T47D (cell line): ENCODE data around the gene OVOL1.

ENCODE experiments used
- DNase-seq, 2 experiments: peaks; one replicate each; pipeline versions ENCODE4 v3.0.0 to v3.0.0-alpha.2; 2011 to 2012; ENCODE audit warnings: low read depth in 1 of 2, low spot score in 1 of 2
- JUND ChIP-seq: IDR thresholded peaks from 2 replicates; pipeline ENCODE4 v1.6.1; 2012; ENCODE audit warnings: low read depth
- in situ Hi-C: cut with HindIII; loops from 2 replicates; pipeline ENCODE4 v1.10.0; 2016; ENCODE audit warnings: low sequenced_read_pairs, low pct_unique_long_range_greater_than_20kb

Gene OVOL1

DNA sequence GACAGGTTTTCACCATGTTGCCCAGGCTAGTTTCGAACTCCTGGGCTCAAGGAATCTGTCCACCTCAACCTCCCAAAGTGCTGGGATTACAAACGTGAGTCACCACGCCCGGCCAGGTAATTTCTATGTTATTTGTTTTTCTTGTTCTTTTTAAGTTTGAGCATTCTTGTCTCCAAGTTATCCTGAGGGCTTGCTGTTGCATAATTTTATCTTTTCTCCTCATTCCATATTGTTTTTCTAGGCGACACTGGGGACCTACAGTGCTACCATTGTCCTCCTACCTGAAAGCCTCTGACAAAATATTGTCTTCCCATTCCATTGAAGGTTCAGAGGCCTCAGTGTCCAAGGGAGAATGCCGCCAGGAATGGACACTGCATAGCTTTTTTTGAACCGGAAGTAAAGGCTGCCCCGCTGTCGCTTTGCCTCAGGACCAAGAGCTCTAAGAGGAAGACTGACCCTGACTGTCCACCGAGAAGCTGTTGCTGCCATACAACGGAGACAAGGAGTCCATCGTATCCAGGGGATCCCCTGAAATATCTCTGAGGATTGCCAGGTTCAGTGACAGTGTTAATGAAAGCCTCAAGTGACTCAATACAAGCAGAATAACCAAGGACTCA is 15.8 kb upstream of the OVOL1 start:
- no peak for DNase-seq
- TF ChIP-seq JUND, result no peak
- in situ Hi-C loops, result no loop called here

DNA sequence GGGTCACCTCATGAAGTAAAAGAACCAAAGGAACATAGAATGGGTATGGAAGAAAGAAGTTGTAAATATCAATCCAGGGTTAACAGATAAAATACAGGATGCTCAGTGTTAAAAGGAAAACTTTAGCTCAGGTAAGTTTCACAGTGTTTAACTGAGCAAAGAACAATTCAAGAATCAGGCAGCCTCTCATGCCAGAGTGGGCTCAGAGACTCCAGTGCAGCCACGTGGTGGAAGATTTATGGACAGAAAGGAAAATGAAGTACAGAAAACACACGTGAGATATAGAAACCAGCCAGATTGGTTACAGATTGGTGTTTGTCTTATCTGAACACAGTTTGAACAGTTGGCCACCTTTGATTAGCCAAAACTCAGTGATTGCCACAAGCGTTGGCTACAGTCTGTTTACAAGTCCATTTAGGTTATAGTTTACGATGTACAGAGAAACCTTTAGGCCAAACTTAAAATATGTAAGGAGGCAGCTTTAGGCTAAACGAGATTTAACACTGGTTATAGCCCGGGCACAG is 15.2 kb upstream of the OVOL1 start:
- TF ChIP-seq JUND, result no peak
- in situ Hi-C loops, result no loop called here
- no peak for DNase-seq

DNA sequence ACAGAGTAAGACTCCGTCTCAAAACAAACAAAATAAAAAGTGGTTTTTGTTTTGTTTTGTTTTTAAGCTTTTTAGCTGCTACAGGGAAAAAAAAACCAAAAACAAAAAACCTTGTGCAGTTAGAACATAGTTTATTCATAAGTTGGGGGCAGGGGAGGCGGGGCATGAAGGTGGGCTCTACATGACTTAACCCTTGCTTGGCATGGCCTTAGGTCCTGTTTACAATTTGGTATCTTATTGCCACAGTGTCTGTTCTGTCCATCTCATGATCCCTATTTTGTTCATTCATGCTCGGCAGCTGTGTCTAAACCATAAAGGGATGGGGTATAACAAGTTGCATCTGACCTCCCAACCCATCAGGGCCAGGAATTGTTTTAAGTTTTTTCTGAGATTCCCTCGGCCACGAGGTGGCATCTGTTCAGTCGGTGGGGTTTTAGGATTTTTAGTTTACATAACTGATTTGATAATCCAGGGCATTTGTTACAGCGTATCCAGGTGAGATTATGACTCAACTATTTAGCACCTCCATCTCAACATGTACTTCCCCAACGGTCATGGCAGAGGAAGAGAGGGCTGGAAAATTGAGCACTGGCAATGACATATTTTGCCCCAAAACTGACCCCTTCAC is 13.0 kb upstream of the OVOL1 start:
- no peak for DNase-seq
- in situ Hi-C loops, result no loop called here
- TF ChIP-seq JUND, result no peak

DNA sequence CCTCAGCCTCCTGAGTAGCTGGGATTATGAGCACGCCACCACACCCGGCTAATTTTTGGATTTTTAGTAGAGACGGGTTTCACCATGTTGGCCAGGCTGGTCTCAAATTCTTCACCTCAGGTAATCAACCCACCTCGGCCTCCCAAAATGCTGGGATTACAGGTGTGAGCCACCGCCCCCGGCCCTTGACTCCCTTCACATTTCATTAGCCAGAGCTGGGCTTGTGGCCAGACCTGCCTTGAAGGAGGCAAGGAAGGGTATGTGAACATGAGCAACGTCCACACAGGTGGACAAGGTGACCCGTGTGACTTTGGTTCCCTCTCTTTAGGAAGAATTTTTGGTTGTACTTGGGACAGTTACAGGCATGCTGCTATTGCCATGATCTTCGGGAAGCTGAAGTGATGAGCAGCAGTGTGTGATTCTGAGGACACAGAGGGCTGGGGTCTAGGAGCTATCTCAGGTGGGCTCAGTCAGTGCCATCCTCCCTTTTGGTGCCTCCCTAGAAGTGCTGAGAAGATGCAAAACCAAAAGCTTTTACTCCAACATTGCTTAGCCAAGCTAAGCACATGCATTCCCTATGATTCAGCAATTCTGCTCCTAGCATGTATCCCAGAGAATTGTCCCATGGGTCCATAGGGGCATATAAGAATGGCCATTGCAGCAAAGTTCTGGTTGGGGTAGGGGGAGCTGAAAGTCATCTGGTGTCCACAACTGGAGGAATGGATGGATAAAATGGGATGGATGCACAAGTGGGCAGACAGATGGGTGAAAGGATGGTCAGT is 12.1 kb upstream of the OVOL1 start:
- in situ Hi-C loops, result no loop called here
- DNase-seq, result no peak
- no peak for TF ChIP-seq JUND

DNA sequence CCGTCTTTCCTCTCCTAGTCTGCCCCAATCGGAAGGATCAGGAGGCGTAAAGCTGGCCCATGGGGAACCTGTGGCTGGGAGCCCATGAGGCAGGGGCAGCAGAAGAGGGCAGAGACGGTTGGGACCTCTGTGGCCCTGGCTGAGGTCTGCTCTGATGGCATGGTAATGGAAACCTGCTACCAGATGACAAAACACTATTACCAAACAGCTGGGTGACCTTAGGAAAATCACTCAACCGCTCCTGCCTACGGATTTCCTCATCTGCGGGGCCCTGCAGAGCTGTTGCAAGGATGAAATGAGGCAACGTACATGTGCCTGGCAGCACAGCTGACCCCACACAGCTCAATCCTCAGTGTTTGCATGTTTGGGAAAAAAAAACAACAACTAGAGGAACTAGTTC is 10.7 kb upstream of the OVOL1 start:
- no peak for DNase-seq
- no peak for TF ChIP-seq JUND
- in situ Hi-C loops, result no loop called here

DNA sequence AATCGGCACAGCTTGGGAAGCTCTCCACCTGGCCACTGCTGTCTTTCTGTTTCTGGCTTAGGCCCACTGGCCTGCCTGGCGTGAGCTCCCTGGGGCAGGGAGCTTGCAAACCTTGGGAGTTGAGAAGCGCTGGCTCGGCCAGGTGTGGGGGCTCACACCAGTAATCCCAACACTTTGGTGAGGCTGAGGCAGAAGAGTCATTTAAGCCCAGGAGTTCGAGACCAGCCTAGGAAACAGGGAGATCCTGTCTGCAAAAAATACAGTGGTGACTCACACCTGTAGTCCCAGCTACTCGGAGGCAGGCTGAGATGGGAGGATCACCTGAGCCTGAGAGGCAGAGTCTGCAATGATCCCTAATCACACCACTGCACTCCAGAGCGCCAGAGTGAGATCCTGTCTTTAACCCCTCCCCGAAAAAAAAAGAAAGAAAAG is 10.1 kb upstream of the OVOL1 start:
- no peak for TF ChIP-seq JUND
- in situ Hi-C loops, result no loop called here
- DNase-seq, result no peak

DNA sequence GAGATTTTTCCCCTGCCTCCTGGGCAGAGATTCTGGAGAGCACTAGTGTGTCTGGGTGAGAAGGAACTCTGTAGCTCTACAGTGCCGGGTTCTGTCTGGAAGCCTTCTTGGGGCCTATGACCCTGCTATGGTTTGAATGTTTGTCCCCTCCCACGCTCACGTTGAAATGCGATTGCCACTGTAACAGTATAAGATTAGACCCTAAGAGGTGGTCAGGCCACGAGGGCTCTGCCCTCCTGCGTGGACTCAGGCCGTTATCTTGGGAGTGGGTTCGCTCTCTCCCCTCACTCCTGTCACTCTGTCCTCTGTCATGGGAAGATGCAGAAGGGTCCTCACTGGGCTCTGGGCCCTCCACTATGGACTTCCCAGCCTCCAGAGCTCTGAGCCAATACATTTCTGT is 9.6 kb upstream of the OVOL1 start:
- in situ Hi-C loops, result no loop called here
- DNase-seq, result no peak
- TF ChIP-seq JUND, result no peak

DNA sequence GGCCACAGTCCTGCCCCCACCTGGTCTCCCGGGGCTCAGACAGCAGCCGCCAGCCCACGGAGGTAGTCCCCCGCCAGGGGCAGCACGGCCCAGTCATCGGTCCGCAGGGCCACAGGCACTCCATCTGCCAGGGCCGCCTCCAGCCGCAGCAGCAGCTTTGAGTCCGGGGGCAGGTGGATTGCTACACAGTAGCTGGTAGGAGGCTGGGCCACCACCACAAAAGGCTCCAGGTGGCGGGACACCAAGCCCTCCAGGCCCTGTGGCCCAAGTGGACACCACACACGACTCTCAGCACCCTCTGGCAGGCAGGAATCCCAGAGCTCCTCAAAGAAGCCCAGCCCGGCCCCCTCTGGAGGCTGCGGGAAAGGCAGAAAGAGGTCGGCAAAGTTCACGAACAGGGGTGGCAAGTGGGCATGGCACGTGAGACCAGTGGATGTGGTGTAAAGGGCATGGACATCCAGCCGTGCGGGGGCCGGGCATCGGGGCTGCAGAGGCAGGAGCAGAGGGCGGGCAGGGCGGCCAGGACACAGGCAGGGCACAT is 9.0 kb upstream of the OVOL1 start:
- TF ChIP-seq JUND, result no peak
- no peak for DNase-seq
- in situ Hi-C loops, result no loop called here

DNA sequence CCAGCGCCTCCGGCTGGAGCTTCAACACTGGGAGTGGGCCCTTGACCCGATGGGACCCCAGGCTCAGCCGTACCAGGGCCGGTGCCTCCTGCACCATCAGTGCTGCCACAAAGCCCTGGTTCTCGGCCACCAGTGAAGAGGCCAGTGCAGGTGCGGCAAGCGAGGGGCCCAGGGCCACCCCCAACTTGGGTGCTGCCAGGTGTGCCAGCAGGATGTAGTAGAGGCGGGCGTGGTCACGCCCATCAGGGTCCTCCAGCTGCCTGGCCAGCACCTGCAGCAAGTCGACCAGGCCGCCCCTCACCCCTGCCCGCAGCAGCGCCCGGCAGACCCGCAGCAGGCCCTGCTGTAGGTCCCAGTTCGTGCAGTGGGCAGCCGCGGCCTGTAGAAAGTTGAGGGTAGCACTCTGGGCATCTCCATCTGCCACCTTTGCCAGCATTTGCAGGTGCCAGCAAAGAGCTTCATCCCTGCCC is 8.4 kb upstream of the OVOL1 start:
- no peak for TF ChIP-seq JUND
- no peak for DNase-seq
- in situ Hi-C loops, result no loop called here

DNA sequence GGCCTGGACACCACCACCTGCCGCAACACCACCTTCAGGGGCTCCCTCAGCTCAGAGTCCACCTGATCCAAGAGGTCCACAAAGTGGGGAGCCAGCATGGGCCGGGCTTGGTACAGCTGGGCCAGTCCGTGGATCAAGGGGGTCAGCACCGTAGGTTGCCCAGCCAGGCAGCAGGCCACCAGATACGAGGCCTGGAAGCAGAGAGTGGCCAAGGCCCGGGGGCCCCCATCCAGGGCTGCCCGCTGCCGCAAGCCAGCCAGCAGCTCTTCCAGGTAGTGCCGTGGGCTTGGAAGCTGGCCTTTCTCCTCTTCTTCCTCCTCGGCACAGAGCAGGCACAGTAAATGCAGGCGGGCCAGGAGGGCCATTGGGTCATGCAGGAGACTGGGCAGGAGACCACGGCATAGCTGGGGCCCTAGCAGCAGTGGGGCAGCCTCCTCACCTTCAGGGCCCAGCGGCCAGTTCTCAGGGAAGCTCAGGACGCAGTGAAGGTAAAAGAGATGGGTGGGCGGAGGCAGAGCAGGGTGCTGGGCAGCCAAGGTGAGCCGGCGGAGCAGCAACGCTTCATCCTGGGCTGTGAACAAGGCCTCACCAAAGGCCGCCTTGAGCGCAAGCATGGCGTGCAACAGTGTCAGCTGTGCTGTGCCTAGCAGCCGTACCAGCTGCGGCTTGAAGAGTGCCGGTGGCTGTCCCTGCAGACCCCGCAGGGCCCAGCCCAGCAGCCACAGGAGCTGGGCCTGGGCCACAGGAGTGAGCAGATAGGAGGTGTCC is 7.8 kb upstream of the OVOL1 start:
- in situ Hi-C loops, result no loop called here
- no peak for DNase-seq
- no peak for TF ChIP-seq JUND

DNA sequence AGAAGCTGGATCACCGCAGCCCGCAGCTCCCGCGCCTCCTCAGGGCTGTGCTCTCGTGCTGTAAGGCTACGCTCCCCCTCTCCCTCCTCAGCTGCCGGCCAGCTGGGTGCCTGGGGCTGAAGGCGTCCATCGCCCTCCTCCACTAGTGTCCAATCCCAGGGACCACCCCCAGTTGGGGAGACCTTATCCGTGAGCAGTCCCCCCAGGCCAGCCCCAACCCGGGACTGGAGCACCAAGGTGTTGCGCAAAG is 7.3 kb upstream of the OVOL1 start:
- DNase-seq, result no peak
- no peak for TF ChIP-seq JUND
- in situ Hi-C loops, result no loop called here
